Chondrocyte (in vitro differentiated cells): ENCODE results near the gene DHCR24. TPM values are rescaled to one million over a fixed set of nuclear protein-coding genes. Genes with fewer than 3 reads are reported as not detected.
A peak's percentile ranks its signal among the peaks of the same experiment; 100 is the strongest.

Experiments used
- DNase-seq: peaks from one replicate; pipeline ENCODE4 v3.0.0; 2021; ENCODE audit warnings: mixed read lengths, low spot score
- H3K27ac Mint-ChIP-seq: one replicate; pipeline ENCODE4 v1.8.0; 2021; ENCODE audit warnings: mild to moderate bottlenecking, moderate library complexity, mixed read lengths; ENCODE audit not compliant: unreplicated experiment
- H3K27me3 Mint-ChIP-seq: 2 replicates; pipeline ENCODE4 v1.8.0; 2021; ENCODE audit warnings: low read depth, mixed read lengths
- H3K36me3 Mint-ChIP-seq: 2 replicates; pipeline ENCODE4 v1.8.0; 2021; ENCODE audit warnings: low read depth, mixed read lengths
- H3K4me1 Mint-ChIP-seq: 2 replicates; pipeline ENCODE4 v1.8.0; 2021; ENCODE audit warnings: low read depth, mild to moderate bottlenecking, mixed read lengths
- H3K4me3 Mint-ChIP-seq: one replicate; pipeline ENCODE4 v1.8.0; 2021; ENCODE audit warnings: mild to moderate bottlenecking, moderate library complexity, mixed read lengths; ENCODE audit not compliant: unreplicated experiment
- H3K9me3 Mint-ChIP-seq: 2 replicates; pipeline ENCODE4 v1.8.0; 2021; ENCODE audit warnings: low read depth, mixed read lengths
- CTCF ChIP-seq: fragments of 200-600 bp; sonication (generic); IDR thresholded peaks from 2 replicates; pipeline ENCODE4 v1.5.0; 2021; ENCODE audit warnings: antibody characterized with exemption, mild to moderate bottlenecking, moderate library complexity
- total RNA-seq: library from RNA; stranded (reverse); gene quantifications from 3 replicates; pipeline ENCODE4 v1.2.1, GENCODE V29; 2021

The DHCR24 gene
- total RNA-seq, 1 donor from 2014 or later: 129 TPM

DNA sequence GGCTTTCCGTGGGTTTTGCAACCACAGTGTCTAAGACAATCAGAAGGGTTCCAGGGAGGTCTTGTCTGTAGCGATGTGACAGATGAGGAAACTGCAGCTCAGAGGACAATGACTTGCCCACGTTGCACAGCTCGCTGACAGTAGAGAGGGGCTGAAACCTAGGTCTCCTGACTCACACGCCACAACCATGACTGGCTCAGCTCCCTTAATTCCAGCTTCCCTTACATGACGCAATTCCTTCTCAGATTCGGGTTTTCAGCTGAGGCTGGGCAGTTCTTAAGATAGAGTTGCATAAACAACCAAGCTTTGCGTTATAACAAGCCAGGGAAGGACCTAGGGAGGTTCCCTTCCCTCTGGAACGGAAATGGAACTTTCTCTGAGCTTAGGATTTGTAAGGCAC is 36.3 kb downstream of the DHCR24 start:
- peaks cover 7% of the 10 kb centered on the region for H3K4me1 Mint-ChIP-seq
- no peaks in the 10 kb centered on the region for H3K9me3 Mint-ChIP-seq
- no peak overlapping the region for H3K27ac Mint-ChIP-seq
- H3K27me3 Mint-ChIP-seq: no peaks in the 10 kb centered on the region
- DNase-seq: no peak
- TF ChIP-seq CTCF: no peak
- H3K4me3 Mint-ChIP-seq: no peak overlapping the region
- H3K36me3 Mint-ChIP-seq: peaks cover 45% of the 10 kb centered on the region

DNA sequence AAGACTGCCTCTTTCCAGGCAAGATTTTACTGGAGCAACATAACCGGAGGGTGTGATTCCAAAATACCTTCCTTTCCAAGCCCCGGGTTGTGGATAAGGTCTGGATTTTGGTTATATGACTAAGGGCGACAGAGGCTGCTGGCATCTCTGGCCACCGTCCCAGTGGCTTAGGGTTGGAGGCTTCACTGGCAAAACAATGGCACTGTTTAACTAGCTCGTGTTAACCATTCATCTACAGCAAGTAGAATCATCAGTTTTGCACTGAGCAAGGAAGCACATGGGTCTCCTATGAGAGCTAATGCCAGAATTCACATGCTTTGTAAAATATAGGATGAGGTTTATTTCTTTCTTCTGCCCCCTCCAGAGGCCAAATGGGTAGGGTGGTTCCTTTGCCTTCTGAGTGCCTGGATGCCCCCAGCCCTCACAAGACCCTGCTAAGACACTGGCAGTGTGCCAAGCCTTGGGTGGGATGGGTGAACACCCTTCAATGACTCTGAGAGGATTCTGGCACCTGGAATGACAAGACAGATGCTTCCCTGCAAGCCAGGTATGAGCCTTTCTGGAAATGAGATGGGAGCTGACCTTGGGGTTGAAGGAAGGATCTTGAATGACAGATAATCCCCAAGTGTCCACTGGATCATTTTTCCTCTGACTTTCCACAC is 36.8 kb downstream of the DHCR24 start:
- no peak overlapping the region for H3K27ac Mint-ChIP-seq
- TF ChIP-seq CTCF: no peak
- H3K36me3 Mint-ChIP-seq: peaks cover 45% of the 10 kb centered on the region
- DNase-seq: peak; percentile 48
- no peaks in the 10 kb centered on the region for H3K9me3 Mint-ChIP-seq
- peaks cover 7% of the 10 kb centered on the region for H3K4me1 Mint-ChIP-seq
- no peaks in the 10 kb centered on the region for H3K27me3 Mint-ChIP-seq
- no peak overlapping the region for H3K4me3 Mint-ChIP-seq

- Mint-ChIP-seq H3K9me3 (no peaks in the 10 kb centered on the region), H3K27me3 (no peaks in the 10 kb centered on the region), H3K27ac (no peak overlapping the region), H3K36me3 (peaks cover 41% of the 10 kb centered on the region), H3K4me1 (peaks cover 2% of the 10 kb centered on the region), H3K4me3 (no peak overlapping the region)
- DNase-seq: peak; percentile 44
- TF ChIP-seq CTCF: no peak
Measured at GRCh38 chr1:54849219-54850068, 37.6 kb downstream of the DHCR24 start.

DNA sequence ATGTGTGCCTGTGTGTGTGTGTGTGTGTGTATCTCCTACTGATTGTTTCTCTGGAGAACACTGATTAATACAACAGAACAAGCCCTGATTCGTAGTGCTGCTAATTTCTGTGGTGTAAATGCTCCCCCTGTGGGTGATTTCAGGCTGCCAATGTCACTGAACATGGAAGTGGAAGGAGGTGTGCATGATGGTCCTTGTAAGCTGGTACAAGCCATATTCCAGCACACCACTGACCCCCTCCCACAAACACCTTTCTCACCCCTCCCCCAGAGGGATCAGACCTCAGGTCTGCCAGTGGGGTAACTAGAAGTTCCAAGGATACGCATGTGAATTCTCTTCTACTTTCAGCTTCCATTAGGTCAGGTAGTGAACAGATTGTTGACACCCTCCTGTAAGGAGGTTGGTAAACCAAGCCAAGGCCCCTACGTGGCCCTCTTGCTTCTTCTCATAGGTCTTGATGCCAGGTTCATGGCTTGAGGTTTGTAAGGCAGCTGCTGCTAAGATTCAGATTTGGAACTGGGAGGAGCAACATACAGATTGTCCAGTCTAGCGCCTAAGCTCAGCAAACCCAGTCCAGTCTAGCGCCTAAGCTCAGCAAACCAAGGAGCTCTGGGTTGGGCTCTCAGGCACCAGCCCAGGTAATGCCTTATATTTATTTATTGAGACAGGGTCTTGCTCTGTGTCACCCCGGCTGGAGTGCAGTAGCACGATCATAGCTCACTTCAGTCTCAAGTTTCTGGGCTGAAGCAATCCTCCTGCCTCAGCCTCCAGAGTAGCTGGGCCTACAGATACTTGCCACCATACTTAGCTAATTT is 38.7 kb downstream of the DHCR24 start:
- H3K4me1 Mint-ChIP-seq: no peaks in the 10 kb centered on the region
- TF ChIP-seq CTCF: no peak
- peak overlapping the region; percentile 3 for H3K27ac Mint-ChIP-seq
- no peaks in the 10 kb centered on the region for H3K27me3 Mint-ChIP-seq
- H3K4me3 Mint-ChIP-seq: no peak overlapping the region
- H3K9me3 Mint-ChIP-seq: peaks cover 3% of the 10 kb centered on the region
- H3K36me3 Mint-ChIP-seq: peaks cover 33% of the 10 kb centered on the region
- no peak for DNase-seq

- DNase-seq: peak; percentile 54
- no peaks in the 10 kb centered on the region for H3K4me1 Mint-ChIP-seq
- TF ChIP-seq CTCF: no peak
- no peaks in the 10 kb centered on the region for H3K27me3 Mint-ChIP-seq
- H3K9me3 Mint-ChIP-seq: peaks cover 3% of the 10 kb centered on the region
- H3K4me3 Mint-ChIP-seq: no peak overlapping the region
- H3K27ac Mint-ChIP-seq: no peak overlapping the region
- H3K36me3 Mint-ChIP-seq: peaks cover 22% of the 10 kb centered on the region
Measured at GRCh38 chr1:54846716-54847284, 40.2 kb downstream of the DHCR24 start.
